WTC11 (cell line): ENCODE measurements around the gene TRPM8.

Experiments
- CREB1 ChIP-seq: sonication (generic); formaldehyde crosslinking; IDR thresholded peaks from 2 replicates; pipeline ENCODE4 v1.8.0; 2023; ENCODE audit warnings: mild to moderate bottlenecking, missing genetic modification reagents
- KAT7 ChIP-seq: sonication (generic); formaldehyde crosslinking; IDR thresholded peaks from 2 replicates; pipeline ENCODE4 v1.8.1; 2023; ENCODE audit warnings: missing genetic modification reagents, mild to moderate bottlenecking, borderline replicate concordance
- TF ChIP-seq, protein P1 (sequence below): fragments of 200-600 bp; IDR thresholded peaks from 2 replicates; pipeline ENCODE4 v1.8.0; 2022; ENCODE audit warnings: antibody characterized with exemption

DNA sequence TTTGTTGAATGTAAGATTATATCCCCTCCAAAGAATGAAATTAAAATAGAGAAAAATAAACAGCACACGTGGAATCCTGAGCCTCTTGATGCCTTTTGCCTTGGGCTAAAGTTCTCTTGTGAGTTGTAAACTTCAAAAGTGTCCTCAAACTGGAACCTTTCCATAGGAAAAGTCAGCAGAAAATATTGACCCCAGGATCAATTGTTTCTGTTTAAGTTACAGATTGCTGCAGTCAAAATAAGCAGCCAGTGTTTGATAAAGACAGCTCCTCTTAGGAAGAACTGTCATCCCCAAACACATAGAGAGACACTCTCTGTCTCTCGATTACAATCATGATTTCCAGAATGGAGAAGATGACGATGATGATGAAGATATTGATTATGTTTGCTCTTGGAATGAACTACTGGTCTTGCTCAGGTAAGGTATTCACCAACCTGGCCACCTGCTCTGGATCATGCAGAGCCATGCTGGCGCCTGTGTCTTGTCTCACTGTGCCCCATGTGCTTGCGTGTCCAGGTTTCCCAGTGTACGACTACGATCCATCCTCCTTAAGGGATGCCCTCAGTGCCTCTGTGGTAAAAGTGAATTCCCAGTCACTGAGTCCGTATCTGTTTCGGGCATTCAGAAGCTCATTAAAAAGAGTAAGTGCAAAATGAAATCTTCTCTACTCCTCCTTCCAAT lies 133.4 kb downstream of the TRPM8 start, which contains the start of gene SPP2:
- TF ChIP-seq, protein P1, sequence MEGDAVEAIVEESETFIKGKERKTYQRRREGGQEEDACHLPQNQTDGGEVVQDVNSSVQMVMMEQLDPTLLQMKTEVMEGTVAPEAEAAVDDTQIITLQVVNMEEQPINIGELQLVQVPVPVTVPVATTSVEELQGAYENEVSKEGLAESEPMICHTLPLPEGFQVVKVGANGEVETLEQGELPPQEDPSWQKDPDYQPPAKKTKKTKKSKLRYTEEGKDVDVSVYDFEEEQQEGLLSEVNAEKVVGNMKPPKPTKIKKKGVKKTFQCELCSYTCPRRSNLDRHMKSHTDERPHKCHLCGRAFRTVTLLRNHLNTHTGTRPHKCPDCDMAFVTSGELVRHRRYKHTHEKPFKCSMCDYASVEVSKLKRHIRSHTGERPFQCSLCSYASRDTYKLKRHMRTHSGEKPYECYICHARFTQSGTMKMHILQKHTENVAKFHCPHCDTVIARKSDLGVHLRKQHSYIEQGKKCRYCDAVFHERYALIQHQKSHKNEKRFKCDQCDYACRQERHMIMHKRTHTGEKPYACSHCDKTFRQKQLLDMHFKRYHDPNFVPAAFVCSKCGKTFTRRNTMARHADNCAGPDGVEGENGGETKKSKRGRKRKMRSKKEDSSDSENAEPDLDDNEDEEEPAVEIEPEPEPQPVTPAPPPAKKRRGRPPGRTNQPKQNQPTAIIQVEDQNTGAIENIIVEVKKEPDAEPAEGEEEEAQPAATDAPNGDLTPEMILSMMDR, result no peak
- TF ChIP-seq KAT7 (no peak), CREB1 (no peak)
